ENCODE measurements around the gene CENPS. TPM values are rescaled to one million over a fixed set of nuclear protein-coding genes. Genes with fewer than 3 reads are reported as not detected.

The CENPS gene
- total and polyA plus RNA-seq, 2 experiments from 2014 or later, result 8.8 to 21.1 TPM

GRCh38 chr1:10388387-10388715, 41.9 kb upstream of the CENPS start:
- H3K4me3 ChIP-seq, result no peak overlapping the region
- no peaks in the 10 kb centered on the region for H3K9me3 ChIP-seq (ENCODE audit: low read depth)
- H3K36me3 ChIP-seq (replicated peaks; ENCODE audit: insufficient read depth, low read depth), result no peaks in the 10 kb centered on the region
- 65% methylated on average over 3 of the region's 3 CpGs for WGBS (ENCODE audit: low lambda C conversion rate, missing lambda C conversion rate)
- peak; percentile 29 for DNase-seq (ENCODE audit: low spot score)
- H3K27me3 ChIP-seq, result no peaks in the 10 kb centered on the region
- no peaks in the 10 kb centered on the region for H4K20me1 ChIP-seq (ENCODE audit: insufficient read depth, poor library complexity, severe bottlenecking)
- peak overlapping the region; percentile 83 for H3K27ac ChIP-seq
- peaks cover 19% of the 10 kb centered on the region for H3K4me1 ChIP-seq (ENCODE audit: insufficient read depth)
- TF ChIP-seq EZH2 (IDR thresholded peaks at IDR 0.05; ENCODE audit: borderline replicate concordance) (no peak), EZH2phosphoT487 (IDR thresholded peaks at IDR 0.05; ENCODE audit: low read depth, severe bottlenecking, unreplicated experiment) (no peak)
- TF ChIP-seq, protein P1, sequence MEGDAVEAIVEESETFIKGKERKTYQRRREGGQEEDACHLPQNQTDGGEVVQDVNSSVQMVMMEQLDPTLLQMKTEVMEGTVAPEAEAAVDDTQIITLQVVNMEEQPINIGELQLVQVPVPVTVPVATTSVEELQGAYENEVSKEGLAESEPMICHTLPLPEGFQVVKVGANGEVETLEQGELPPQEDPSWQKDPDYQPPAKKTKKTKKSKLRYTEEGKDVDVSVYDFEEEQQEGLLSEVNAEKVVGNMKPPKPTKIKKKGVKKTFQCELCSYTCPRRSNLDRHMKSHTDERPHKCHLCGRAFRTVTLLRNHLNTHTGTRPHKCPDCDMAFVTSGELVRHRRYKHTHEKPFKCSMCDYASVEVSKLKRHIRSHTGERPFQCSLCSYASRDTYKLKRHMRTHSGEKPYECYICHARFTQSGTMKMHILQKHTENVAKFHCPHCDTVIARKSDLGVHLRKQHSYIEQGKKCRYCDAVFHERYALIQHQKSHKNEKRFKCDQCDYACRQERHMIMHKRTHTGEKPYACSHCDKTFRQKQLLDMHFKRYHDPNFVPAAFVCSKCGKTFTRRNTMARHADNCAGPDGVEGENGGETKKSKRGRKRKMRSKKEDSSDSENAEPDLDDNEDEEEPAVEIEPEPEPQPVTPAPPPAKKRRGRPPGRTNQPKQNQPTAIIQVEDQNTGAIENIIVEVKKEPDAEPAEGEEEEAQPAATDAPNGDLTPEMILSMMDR (IDR thresholded peaks at IDR 0.05; ENCODE audit: poor library complexity), result no peak
- no peak overlapping the region for H2AFZ ChIP-seq
- peak overlapping the region; percentile 46 for H3K4me2 ChIP-seq
- H3K9me2 ChIP-seq (replicated peaks; ENCODE audit: insufficient read depth), result no peaks in the 10 kb centered on the region
- no peaks in the 10 kb centered on the region for H3K79me2 ChIP-seq

DNA sequence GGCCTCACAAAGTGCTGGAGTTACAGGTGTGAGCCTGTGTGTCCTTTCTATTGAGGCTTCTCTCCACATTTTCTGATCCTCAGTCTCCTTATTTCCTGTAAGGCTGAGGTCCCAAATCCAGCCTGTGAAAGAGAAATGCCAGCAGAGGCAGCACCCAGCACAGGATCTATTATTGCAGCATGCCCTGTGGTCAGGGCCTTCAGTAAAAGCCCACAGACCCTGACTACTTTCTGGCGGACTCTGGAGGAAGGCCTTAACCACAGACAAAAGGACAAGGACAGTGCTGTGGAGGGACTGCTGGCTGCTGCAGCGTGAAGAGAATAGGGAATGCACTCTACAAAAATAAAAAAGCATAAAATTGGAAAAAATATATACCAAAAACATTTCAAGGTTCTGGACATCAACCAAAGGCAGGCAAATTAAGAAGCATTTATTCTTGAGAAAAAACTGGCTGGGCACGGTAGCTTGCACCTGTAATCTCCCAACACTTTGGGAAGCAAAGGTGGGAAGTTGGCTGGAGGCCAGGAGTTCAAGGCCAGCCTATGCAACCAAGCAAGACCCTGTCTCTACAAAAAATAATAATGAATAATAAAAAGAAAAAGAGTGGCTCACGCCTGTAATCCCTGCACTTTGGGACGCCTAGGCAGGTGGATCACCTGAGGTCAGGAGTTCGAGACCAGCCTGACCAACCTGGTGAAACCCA, 40.8 kb upstream of the CENPS start:
- Histone ChIP-seq H3K27ac (peak overlapping the region; percentile 83), H3K79me2 (no peaks in the 10 kb centered on the region), H3K9me3 (ENCODE audit: low read depth) (no peaks in the 10 kb centered on the region), H2AFZ (no peak overlapping the region), H3K36me3 (replicated peaks; ENCODE audit: insufficient read depth, low read depth) (no peaks in the 10 kb centered on the region), H4K20me1 (ENCODE audit: insufficient read depth, poor library complexity, severe bottlenecking) (no peaks in the 10 kb centered on the region), H3K4me1 (ENCODE audit: insufficient read depth) (peaks cover 19% of the 10 kb centered on the region), H3K4me2 (no peak overlapping the region), H3K4me3 (no peak overlapping the region), H3K9me2 (replicated peaks; ENCODE audit: insufficient read depth) (no peaks in the 10 kb centered on the region), H3K27me3 (no peaks in the 10 kb centered on the region)
- no peak for DNase-seq (ENCODE audit: low spot score)
- TF ChIP-seq EZH2phosphoT487 (IDR thresholded peaks at IDR 0.05; ENCODE audit: low read depth, severe bottlenecking, unreplicated experiment), result no peak
- TF ChIP-seq, protein P1 (IDR thresholded peaks at IDR 0.05; ENCODE audit: poor library complexity), result no peak
- no peak for TF ChIP-seq EZH2 (IDR thresholded peaks at IDR 0.05; ENCODE audit: borderline replicate concordance)
- WGBS (ENCODE audit: low lambda C conversion rate, missing lambda C conversion rate), result 94% methylated on average over 6 of the region's 6 CpGs

- TF ChIP-seq EZH2phosphoT487 (IDR thresholded peaks at IDR 0.05; ENCODE audit: low read depth, severe bottlenecking, unreplicated experiment) (no peak), EZH2 (IDR thresholded peaks at IDR 0.05; ENCODE audit: borderline replicate concordance) (no peak)
- TF ChIP-seq, protein P1 (IDR thresholded peaks at IDR 0.05; ENCODE audit: poor library complexity), result no peak
- H4K20me1 ChIP-seq (ENCODE audit: insufficient read depth, poor library complexity, severe bottlenecking), result no peaks in the 10 kb centered on the region
- no peak for DNase-seq (ENCODE audit: low spot score)
- H3K4me2 ChIP-seq, result no peak overlapping the region
- H3K79me2 ChIP-seq, result peaks cover 21% of the 10 kb centered on the region
- peaks cover 11% of the 10 kb centered on the region for H3K4me1 ChIP-seq (ENCODE audit: insufficient read depth)
- H3K27ac ChIP-seq, result no peak overlapping the region
- 97% methylated on average over 3 of the region's 3 CpGs for WGBS (ENCODE audit: low lambda C conversion rate, missing lambda C conversion rate)
- H3K9me2 ChIP-seq (replicated peaks; ENCODE audit: insufficient read depth), result no peaks in the 10 kb centered on the region
- H3K27me3 ChIP-seq, result no peaks in the 10 kb centered on the region
- no peak overlapping the region for H3K4me3 ChIP-seq
- no peaks in the 10 kb centered on the region for H3K36me3 ChIP-seq (replicated peaks; ENCODE audit: insufficient read depth, low read depth)
- H3K9me3 ChIP-seq (ENCODE audit: low read depth), result no peaks in the 10 kb centered on the region
- H2AFZ ChIP-seq, result no peak overlapping the region
These were observed 33.4 kb upstream of the CENPS start for GRCh38 chr1:10396870-10397269.

Measured in hepatocyte (in vitro differentiated cells).